HG03108 (cell line): ENCODE measurements around the gene COL18A1.
A peak's percentile ranks its signal among the peaks of the same experiment; 100 is the strongest.

Experiments used
- ATAC-seq: cut with Tn5 transposase; IDR thresholded peaks from one replicate; pipeline ENCODE4 v1.9.1; 2021; ENCODE audit warnings: moderate library complexity; ENCODE audit not compliant: unreplicated experiment

COL18A1 gene

GRCh38 chr21:45541221-45542039, 136.5 kb downstream of the COL18A1 start:
- ATAC-seq = peak; percentile 55

GRCh38 chr21:45542242-45542666, 137.3 kb downstream of the COL18A1 start, which contains the start of gene SLC19A1:
SLC19A1 (minus strand) TSS chr21:45542440; CDS start chr21:45537959, 4,481 bp downstream.
- peak; percentile 56 for ATAC-seq

DNA sequence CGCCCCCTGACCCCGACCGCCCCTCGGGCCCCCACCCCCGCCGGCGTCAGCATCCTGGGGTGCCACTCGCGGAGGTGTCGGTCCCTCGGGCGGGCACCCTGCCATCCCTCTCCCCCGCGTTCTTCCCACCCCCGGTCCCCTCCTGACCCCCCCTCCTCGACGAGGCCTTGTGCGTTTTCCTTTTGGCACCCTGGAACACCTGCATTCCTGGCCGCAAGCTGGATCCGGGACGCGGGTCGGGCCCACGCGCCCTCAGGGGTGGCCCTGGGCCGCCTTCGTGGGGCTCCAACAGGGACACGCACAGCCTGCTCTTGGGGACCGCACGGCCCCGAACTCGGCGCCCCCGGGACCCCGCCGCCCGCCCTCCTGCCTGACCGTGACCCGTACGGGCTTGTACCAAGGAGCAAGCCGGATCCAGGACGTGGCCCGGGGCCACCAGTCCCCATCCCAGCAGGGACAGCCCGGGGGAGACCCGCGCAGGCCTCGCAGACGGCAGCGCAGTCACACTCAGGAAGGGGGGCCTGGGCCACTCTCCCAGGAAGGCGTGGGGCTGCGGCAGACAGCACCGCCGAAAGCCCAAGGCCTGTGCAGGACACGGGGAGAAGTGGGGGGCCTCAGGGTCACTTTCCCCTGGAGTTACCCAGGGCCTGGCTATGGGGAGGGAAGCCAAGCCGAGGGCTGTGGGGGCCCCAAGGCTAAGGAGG, 137.9 kb downstream of the COL18A1 start:
- no peak for ATAC-seq

DNA sequence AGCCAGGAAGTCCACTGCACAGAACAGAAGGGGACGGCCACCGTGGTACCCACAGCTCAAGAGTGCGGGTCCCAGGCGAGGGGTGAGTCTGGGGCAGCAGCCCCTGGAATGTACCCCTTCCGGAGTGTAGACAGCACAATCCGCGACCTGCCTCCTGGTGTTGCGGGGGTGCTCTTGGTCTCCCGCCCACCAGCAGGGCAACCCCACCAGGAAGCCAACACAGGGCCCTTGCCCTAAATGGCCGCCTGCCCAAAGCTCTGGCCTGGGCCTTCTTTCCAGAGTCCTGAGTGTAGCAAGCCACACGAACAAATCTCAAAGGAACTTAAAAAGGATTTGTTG, 138.4 kb downstream of the COL18A1 start:
- ATAC-seq = no peak

DNA sequence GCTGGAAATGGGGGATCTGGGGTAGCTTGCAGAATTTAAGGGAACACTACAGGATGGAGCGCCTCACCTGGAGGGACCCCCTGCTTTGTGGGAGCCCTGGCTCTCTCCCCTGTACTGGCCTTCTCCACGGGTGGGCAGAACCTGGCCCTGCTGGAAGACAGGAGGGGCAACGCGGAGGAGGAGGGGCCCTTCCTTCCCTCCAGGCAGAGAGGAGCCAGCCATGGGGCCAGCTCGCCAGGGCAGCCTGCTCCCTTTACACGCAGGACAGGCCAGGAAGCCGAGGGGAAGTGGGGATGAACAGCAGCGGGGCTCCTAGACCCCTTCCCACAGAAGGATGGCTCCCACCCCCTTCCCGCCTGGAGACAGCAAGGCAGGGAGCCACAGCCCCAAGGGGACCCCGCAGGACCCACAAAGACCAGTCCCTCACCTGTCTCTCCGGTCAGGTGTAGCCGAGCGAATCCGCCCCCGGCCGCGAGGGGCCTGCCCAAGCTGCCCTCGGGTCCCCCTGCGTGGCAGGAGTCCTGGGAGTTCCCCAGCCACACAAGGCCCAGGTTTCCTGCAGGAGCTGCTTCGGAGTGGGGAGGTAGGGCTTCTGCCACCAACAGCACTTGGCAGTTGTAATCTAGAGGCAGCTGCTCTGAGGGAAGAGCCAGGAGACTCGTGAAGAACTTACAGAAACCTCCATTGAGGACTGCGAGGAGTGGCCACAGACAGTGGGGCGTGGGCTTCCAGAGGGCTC, 138.9 kb downstream of the COL18A1 start:
- ATAC-seq = no peak

DNA sequence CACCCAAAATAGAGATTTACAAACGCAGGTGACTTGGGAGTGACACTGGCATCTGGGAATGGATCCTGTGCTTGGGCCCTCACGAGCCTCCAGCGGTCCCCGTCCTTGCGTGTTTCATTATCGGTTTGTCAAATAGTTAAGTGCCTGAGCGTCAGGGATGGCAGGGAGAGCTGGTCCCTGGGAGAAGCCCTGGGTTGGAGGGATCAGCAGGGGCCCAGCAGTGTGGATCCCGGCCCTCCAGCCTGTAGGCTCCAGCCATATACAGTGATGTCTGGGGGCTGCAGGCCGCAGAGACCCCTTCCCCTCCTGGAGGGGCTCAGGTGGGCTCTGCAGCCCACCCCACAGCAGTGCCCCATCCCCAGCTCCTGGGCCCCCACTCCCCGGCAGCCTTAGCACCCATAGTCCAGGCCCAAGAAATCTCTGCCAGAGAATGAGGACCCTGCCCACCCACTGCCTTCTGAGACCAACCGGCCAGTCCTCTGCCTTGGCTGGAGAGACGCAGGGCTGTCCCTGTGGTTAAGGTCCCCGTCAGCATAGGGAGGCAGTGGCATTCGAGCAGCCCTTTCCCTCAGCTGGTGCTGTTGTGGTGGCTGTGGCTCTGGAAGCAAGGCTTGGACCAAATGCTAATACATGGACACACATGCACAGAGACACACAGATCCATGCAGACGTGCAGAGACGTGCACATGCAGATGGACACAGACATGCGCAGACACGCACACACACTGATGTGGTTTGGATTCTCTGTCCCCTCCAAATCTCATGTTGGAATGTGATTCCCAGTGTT, 139.7 kb downstream of the COL18A1 start:
- no peak for ATAC-seq

DNA sequence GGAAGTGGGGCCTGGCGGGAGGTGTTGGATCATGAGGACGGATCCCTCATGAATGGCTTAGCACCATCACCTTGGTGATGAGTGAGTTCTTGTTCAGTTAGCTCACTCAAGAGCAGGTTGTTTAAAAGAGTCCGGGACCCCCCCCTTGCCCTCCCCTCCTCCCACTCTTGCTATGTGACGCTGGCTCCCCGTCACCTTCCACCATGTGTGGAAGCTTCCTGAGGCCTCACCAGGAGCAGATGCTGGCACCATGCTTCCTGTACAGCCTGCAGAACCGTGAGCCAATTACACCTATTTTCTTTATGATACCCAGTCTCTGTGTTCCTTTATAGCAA, 140.2 kb downstream of the COL18A1 start:
- no peak for ATAC-seq

DNA sequence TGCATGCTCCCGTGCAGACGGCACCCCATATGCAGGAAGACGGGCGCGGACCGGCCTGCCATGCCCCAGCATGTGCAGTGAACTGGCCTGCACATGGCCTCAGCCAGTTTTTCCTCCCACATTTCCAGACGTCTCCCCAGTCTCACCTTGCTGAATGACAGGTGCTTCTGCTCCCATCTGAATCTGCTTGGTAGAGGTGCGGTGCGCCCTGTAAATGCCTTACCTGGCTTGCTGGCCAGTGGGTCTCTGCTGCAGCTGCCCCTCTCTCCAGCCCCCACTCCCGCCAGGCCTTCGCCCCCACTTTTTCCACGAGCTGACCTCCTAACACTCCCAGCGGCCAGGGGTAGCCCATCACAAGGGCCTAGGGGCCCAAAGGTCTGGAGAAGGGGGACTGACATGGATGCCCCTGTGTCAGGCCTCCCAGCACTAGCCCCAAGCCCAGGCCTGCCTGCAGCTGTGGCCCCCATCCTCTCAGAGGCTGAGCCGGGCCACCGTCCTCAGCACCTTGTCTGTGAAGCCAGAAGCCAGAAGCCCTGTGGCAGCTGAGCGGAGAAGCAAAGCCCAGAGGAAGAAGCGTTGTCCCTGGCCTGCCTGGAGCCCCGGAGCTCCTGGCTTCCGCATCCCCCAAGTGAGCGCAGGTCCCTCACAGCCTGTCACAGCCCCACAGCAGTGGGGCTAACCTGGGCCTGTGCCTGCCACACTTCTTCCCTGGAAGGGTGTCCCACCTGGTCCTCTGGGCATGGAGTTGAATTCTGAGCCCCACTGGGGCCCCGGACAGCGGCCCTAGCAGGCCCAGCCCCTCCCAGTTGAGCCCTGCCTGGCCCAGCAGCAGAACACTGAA, 140.9 kb downstream of the COL18A1 start:
- no peak for ATAC-seq

DNA sequence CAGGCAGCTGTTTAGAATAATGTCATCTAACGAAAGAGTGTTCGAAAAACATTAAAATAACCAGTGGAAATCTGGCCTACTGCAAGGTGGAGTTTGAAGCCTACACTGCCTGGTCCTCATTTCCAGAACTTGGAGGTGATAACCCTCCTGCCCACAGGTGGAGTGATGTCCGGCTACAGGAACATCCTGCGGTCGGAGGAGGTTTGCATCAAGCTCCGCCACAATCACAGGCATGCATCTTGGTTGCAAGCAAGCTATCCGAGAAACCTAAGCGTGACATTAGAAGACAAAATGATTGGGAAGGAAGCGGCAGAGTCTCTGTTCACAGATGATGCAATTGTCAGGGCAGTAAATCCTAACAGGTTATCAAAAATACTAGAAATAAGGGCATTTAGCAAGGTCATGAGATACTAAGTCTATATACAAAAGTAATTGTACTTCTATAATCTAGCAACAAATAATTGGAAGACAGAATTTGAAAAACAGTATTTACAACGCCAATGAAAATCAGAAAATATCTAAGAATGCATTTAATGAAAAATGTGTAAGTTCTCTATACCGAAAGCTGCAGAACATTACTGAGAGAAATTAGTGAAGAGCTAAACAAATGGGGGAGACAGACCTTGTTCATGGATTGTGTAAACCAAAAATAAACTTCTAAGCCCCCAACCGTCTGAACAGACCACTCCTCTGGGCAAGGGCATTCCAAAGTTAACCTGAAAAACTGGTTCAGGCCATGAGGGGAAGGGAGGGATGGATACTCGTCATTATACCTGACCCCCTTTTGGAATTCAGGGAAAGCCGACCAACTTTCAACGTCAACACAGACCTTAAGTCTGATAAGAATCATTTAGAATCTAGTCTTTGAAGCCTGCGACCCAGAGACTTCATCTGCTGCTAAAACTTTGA, 141.9 kb downstream of the COL18A1 start:
- ATAC-seq = no peak

DNA sequence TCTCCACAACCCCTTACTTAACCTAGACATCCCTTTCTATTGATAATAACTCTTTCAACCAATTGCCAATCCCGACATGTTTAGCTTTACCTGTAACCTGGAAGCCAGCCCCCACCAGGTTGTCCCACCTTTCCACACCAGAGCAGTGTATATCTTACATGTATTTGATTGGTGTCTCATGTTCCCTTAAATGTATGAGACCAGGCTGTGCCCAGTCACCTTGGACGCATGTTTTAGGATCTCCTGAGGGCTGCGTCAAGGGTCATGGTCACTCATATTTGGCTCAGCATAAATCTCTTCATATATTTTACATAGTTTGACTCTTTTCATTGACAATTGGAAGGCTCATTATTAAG, 142.6 kb downstream of the COL18A1 start:
- no peak for ATAC-seq

- ATAC-seq = no peak
Measured at GRCh38 chr21:45548711-45549491, 143.9 kb downstream of the COL18A1 start.

DNA sequence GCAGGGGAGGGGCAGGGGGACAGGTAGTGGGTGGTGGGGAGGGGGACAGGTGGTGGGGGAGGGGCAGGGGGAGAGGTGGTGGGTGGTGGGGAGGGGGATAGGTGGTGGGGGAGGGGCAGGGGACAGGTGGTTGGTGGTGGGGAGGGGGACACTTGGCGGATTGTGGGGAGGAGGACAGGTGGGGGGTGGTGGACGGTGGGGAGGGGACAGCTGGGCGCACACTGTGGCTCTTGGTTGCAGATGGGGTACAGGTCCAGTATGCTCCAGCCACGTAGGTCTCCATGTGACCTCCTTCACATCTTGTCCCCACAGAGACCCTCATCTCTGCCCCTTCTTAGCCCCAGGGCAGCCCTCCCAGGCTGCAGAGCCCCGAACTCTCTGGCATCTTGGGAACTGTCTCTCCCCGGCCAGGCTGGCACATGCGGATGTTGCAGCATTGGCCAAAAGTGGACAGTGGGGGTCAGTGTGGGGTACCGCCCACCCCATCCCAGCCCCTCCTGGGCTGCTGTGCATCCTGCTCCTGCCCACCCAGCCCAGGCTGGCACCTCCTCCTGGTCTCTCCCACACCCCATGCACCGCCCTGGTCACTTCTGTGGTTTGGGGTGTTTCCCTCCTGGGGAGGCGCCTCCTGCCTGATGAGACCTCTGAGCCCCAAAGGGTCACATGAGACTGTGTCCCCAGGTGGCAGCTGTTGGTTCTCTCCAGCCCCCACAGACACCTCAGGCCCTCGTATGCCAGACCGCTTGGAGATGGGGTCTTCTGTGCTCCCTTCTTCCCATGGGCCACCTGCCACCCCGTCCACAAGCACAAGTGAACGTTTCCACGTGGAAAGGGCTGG, 144.9 kb downstream of the COL18A1 start:
- peak; percentile 44 for ATAC-seq

DNA sequence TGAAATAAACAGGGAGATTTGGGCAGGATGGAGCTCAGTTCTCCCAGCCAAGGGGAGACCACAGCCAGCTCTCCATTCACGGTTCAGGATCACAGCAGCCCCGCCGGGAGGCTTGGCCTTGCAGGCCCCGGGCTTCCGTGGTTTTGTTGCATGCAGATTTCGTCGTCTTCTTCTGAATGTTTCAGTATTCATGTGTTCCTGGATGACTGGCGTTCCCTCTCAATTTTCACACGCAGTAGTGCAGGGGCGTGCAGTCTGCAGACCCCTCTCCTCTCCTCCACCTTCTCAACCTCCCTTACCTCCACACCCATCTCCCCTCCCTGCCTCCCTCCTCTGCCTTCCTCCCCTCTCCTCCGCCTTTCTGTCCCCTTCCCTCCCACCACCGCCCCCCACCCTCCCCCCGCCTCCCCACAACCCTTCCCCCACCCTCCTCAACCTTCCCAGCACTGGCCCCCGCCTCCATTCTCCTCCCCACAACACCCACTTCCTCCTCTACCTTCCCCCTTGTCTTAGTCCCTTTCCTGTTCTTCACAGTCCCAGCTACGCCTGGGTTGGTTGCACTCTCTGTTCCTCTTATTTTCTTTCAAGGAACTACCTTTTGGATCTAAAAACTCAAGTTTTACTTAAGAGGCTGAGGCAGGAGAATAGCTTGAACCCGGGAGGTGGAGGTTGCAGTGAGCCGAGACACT, 145.7 kb downstream of the COL18A1 start:
- ATAC-seq = peak; percentile 40

GRCh38 chr21:45551316-45551715, 146.4 kb downstream of the COL18A1 start:
- ATAC-seq = no peak

- no peak for ATAC-seq
Measured at GRCh38 chr21:45551783-45552695, 147.1 kb downstream of the COL18A1 start.
